ENCODE data around the gene CYBA.

GRCh38 chr16:88630433-88630832, 20.4 kb downstream of the CYBA start:
- TF ChIP-seq POLR2A (IDR thresholded peaks at IDR 0.05), result no peak
- no peak for TF ChIP-seq CTCF (IDR thresholded peaks at IDR 0.05)
